Activated CD8-positive, alpha-beta T cell treated with anti-CD3 and anti-CD28 coated beads for 36 hours (primary cell): Measurements from ENCODE around the gene NID1. TPM values are rescaled to one million over a fixed set of nuclear protein-coding genes. Genes with fewer than 3 reads are reported as not detected.
A peak's percentile ranks its signal among the peaks of the same experiment; 100 is the strongest.

Experiments used
- ATAC-seq: fragments of 200-7000 bp; cut with Tn5 transposase; one replicate; pipeline ENCODE4 v1.10.0; 2021; ENCODE audit warnings: mild to moderate bottlenecking, moderate library complexity
- CTCF ChIA-PET: fragments of 350-600 bp; sonication (Branson Sonifier 250); formaldehyde crosslinking; loops from one replicate; lab custom pipeline; 2021; ENCODE audit warnings: antibody characterized with exemption; lab: Charles Lee
- POLR2A ChIA-PET: fragments of 350-600 bp; sonication (Branson Sonifier 250); formaldehyde crosslinking; loops from one replicate; lab custom pipeline; 2021; ENCODE audit warnings: antibody characterized with exemption; lab: Charles Lee
- DNase-seq: peaks from one replicate; pipeline ENCODE4 v3.0.0-alpha.2; 2020
- H3K27ac Mint-ChIP-seq: one replicate; pipeline ENCODE4 v1.8.0; 2021; ENCODE audit warnings: mild to moderate bottlenecking, mixed read lengths
- H3K27me3 Mint-ChIP-seq: one replicate; pipeline ENCODE4 v1.8.0; 2021; ENCODE audit warnings: mixed read lengths
- H3K36me3 Mint-ChIP-seq: one replicate; pipeline ENCODE4 v1.8.0; 2021; ENCODE audit warnings: low read depth, mixed read lengths
- H3K4me1 Mint-ChIP-seq: one replicate; pipeline ENCODE4 v1.8.0; 2021; ENCODE audit warnings: low read depth, mixed read lengths
- H3K4me3 Mint-ChIP-seq: one replicate; pipeline ENCODE4 v1.8.0; 2021; ENCODE audit warnings: mild to moderate bottlenecking, moderate library complexity, mixed read lengths
- H3K9me3 Mint-ChIP-seq: one replicate; pipeline ENCODE4 v1.8.0; 2021; ENCODE audit warnings: mixed read lengths
- CTCF ChIP-seq: fragments of 200-600 bp; IDR thresholded peaks from one replicate; pipeline ENCODE4 v1.8.0; 2022; ENCODE audit warnings: antibody characterized with exemption, mild to moderate bottlenecking
- intact Hi-C: fragments of 100-400 bp; cut with micrococcal nuclease; formaldehyde crosslinking; loops from one replicate; pipeline ENCODE4 v1.10.0; 2022
- total RNA-seq, 2 experiments: library from RNA; stranded (reverse); gene quantifications; one replicate each; pipeline ENCODE4 v1.2.3, GENCODE V29; 2021

Gene NID1
- total RNA-seq, 2 experiments from 2014 or later = 0.04 to 0.07 TPM

DNA sequence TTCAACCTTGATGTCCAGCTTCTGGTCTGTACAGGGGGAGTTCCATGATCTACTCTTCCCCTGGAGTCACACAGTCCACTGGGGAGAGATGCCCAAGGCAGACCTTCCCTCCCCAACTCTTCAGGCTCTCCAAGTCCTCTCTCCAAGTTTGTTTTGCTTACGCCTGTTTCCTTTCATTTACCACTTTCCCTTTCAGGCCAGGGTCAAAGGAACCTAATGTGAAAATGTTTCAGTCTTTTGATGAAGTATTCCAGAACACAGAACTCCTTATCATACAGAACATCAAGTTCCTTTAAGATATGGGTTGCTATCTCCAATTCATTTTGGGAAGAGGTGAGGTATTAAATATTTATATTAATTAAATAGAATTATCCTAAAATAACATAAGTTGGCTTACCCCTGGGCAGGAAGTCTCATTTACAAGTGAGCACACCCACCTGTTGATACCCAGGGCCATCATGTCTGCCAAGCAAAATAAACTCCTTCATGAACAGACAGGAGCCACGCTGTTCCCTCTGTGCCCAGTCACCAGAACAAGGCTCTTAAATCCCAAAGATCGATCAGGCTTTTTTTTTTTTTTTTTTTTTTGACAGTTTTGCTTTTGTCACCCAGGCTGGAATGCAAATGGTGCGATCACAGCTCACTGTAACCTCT lies 116.0 kb downstream of the NID1 start:
- TF ChIP-seq CTCF = no peak
- ChIA-PET POLR2A (no interaction called here), CTCF (interaction anchor here (1.0 to 6.9 kb wide), 2 partner anchors 22 to 23 kb away, joined by 3 to 48 read pairs; no protein-coding TSS in a partner anchor)
- Mint-ChIP-seq H3K4me3 (no peak overlapping the region), H3K27me3 (no peaks in the 10 kb centered on the region), H3K27ac (no peak overlapping the region), H3K36me3 (no peaks in the 10 kb centered on the region), H3K9me3 (no peaks in the 10 kb centered on the region), H3K4me1 (peaks cover 38% of the 10 kb centered on the region)
- ATAC-seq (no peak), DNase-seq (no peak)
- intact Hi-C loops = no loop called here

DNA sequence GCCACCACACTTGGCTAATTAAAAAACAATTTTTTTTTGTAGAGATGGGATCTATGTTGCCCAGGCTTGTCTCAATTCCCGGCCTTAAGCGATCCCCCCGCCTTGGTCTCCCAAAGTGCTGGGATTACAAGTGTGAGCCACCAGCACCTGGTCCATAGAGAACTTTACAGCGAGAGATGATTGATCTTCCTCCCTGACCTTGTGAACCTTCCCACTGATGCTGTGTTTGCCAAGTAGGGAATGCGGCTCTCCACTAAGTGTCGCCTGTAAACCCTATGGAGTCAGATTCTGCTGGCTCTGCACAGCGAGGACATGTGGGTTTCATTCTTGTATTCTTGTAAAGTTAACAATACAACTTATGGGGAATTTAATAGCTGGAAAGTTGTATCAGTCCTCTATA lies 116.9 kb downstream of the NID1 start:
- no peaks in the 10 kb centered on the region for H3K9me3 Mint-ChIP-seq
- no peak overlapping the region for H3K4me3 Mint-ChIP-seq
- ChIA-PET CTCF (interaction anchor here (1.0 kb wide), 1 partner anchor 23 kb away, joined by 3 read pairs; no protein-coding TSS in a partner anchor), POLR2A (no interaction called here)
- no peak for TF ChIP-seq CTCF
- no peaks in the 10 kb centered on the region for H3K36me3 Mint-ChIP-seq
- peaks cover 29% of the 10 kb centered on the region for H3K4me1 Mint-ChIP-seq
- ATAC-seq (no peak), DNase-seq (no peak)
- intact Hi-C loops = no loop called here
- no peaks in the 10 kb centered on the region for H3K27me3 Mint-ChIP-seq
- H3K27ac Mint-ChIP-seq = no peak overlapping the region

DNA sequence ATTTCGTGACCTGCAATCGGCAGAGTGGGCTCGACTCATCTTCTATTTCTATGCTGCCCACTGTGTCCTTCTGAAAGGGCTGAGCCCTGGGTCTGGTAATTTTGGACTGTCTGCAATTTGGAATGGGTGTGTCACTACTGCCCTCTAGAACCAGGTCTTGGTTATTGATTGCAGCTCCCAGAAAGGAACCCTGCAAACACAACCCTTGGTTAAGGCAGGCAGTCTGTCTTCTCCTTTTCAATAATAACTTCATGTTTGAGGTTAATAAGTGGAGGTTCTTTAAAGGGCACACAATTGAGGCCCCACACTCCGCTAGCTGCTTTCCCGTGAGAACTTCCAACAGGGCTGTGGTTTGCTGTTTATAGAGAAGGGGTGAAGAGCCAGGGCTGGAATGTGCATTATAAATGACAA lies 118.3 kb downstream of the NID1 start:
- peak; percentile 72 for ATAC-seq
- Mint-ChIP-seq H3K4me3 (no peak overlapping the region), H3K27me3 (no peaks in the 10 kb centered on the region), H3K9me3 (no peaks in the 10 kb centered on the region), H3K36me3 (no peaks in the 10 kb centered on the region), H3K4me1 (peaks cover 17% of the 10 kb centered on the region), H3K27ac (no peak overlapping the region)
- ChIA-PET POLR2A (interaction anchor here (0.6 kb wide), 1 partner anchor 589 kb away, joined by 3 read pairs; no protein-coding TSS in a partner anchor), CTCF (interaction anchor here (0.8 to 1.2 kb wide), 3 partner anchors 81 to 163 kb away, joined by 3 to 5 read pairs (median 3); no protein-coding TSS in a partner anchor)
- DNase-seq = peak; percentile 20
- intact Hi-C loops = no loop called here
- no peak for TF ChIP-seq CTCF

DNA sequence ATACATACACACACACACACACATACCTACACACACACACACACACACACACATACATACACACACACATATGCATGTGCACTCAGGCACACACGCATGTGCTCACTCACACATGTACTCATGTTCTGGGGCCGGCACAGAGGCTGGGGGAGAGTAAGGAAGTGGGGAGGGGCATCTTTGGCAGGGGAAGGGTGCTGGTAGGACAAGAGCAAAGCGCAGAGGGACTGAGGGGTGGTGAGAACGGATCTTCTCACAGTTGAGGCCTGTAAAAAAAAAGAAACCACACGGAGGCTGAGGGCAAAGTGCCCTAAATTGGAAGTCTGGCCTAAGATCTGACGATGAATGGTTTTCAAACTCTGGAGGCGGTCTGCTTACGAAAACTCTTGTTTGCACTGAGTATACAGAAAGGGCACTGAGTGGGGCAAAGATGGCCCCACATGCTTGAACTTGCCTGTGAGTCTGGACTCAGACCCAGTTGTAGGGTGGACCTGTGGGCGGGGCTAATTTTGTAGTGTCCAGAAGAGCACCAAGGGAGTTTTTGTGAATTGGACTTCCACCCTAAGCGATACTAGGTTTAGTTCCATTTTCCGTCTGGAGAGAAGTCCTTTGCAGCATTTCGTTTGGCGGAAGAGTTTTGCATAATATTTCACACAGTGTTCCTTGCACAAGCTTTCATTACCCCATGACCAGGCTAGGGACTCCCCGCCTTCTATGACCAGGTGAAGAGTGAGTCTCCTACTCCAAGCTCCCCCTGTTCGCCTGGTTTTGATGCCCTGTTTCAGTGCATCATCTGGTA lies 118.9 kb downstream of the NID1 start:
- H3K9me3 Mint-ChIP-seq = no peaks in the 10 kb centered on the region
- CTCF ChIA-PET = interaction anchor here (0.8 to 1.2 kb wide), 4 partner anchors 12 to 162 kb away, joined by 3 to 5 read pairs (median 3); no protein-coding TSS in a partner anchor
- no peaks in the 10 kb centered on the region for H3K36me3 Mint-ChIP-seq
- H3K27me3 Mint-ChIP-seq = no peaks in the 10 kb centered on the region
- no peak overlapping the region for H3K4me3 Mint-ChIP-seq
- no peak for DNase-seq
- peaks cover 16% of the 10 kb centered on the region for H3K4me1 Mint-ChIP-seq
- peak; percentile 45 for ATAC-seq
- no peak for TF ChIP-seq CTCF
- H3K27ac Mint-ChIP-seq = peak overlapping the region; percentile 5
- intact Hi-C loops = no loop called here
- POLR2A ChIA-PET = no interaction called here
